Immature natural killer cell (primary cell): ENCODE measurements around the gene ZSCAN5C. TPM values are rescaled to one million over a fixed set of nuclear protein-coding genes. Genes with fewer than 3 reads are reported as not detected.

ENCODE experiments used
- DNase-seq, 3 donors: peaks; one replicate each; pipeline ENCODE4 v3.0.0; 2022; ENCODE audit warnings: mixed read lengths in 1 of 3
- H3K27ac Mint-ChIP-seq, 6 donors: one replicate each; pipeline ENCODE4 v1.8.0; 2020; ENCODE audit warnings: mixed read lengths in 6 of 6, mild to moderate bottlenecking in 5 of 6, inconsistent platforms in 4 of 6, moderate library complexity in 3 of 6
- H3K27me3 Mint-ChIP-seq, 3 donors: one replicate each; pipeline ENCODE4 v1.8.0; 2020 to 2021; ENCODE audit warnings: low read depth in 3 of 3, mild to moderate bottlenecking in 3 of 3, mixed read lengths in 3 of 3, moderate library complexity in 3 of 3, inconsistent platforms in 1 of 3
- H3K36me3 Mint-ChIP-seq, 3 donors: one replicate each; pipeline ENCODE4 v1.8.0; 2020; ENCODE audit warnings: mixed read lengths in 3 of 3, inconsistent platforms in 2 of 3, mild to moderate bottlenecking in 2 of 3
- H3K4me1 Mint-ChIP-seq, 2 donors: one replicate each; pipeline ENCODE4 v1.8.0; 2020; ENCODE audit warnings: inconsistent platforms in 2 of 2, mild to moderate bottlenecking in 2 of 2, mixed read lengths in 2 of 2, moderate library complexity in 1 of 2
- H3K4me3 Mint-ChIP-seq, 5 donors: one replicate each; pipeline ENCODE4 v1.8.0; 2020; ENCODE audit warnings: mild to moderate bottlenecking in 5 of 5, mixed read lengths in 5 of 5, inconsistent platforms in 3 of 5, moderate library complexity in 3 of 5
- H3K9me3 Mint-ChIP-seq, 6 donors: one replicate each; pipeline ENCODE4 v1.8.0; 2020; ENCODE audit warnings: mild to moderate bottlenecking in 6 of 6, mixed read lengths in 6 of 6, inconsistent platforms in 4 of 6, moderate library complexity in 3 of 6
- polyA plus RNA-seq, 3 donors: library from polyadenylated mRNA; unstranded; fragments of 300-500 nt; fragmentation: Illumina TruSeq; gene quantifications; one replicate each; pipeline ENCODE4 v1.2.3, GENCODE V29; 2021

ZSCAN5C gene
- polyA plus RNA-seq, 3 donors from 2014 or later, result not detected

- Mint-ChIP-seq H3K27ac (no peak overlapping the region), H3K4me1 (no peaks in the 10 kb centered on the region), H3K27me3 (peaks cover 0 to 4% (median 0%) of the 10 kb centered on the region in 3 donors), H3K4me3 (no peak overlapping the region), H3K9me3 (peaks cover 0 to 2% (median 0%) of the 10 kb centered on the region in 6 donors), H3K36me3 (peaks cover 0 to 4% (median 3%) of the 10 kb centered on the region in 3 donors)
- no peak for DNase-seq
Observed at GRCh38 chr19:56258272-56258671, 56.2 kb downstream of the ZSCAN5C start.

Other genes starting within 250 kb of the ZSCAN5C start
- gene NLRP5, start 215.5 kb upstream of the ZSCAN5C start, polyA plus RNA-seq, result not detected
- 1 to 10 TPM in 2 of 3 donors, under 1 TPM in 1; 0.69 to 2.2 (median 1.5) TPM for gene ZNF787, start 81.0 kb upstream of the ZSCAN5C start, polyA plus RNA-seq
- gene ZNF444, start 61.0 kb upstream of the ZSCAN5C start, polyA plus RNA-seq, result 10 to 100 TPM in 1 of 3 donors, 1 to 10 TPM in 2; 7.9 to 19.1 (median 9.0) TPM
- gene GALP, start 26.3 kb upstream of the ZSCAN5C start, polyA plus RNA-seq, result not detected
- not detected for gene ZSCAN5B, start 4.5 kb upstream of the ZSCAN5C start, polyA plus RNA-seq
- gene EDDM13, start 70.5 kb downstream of the ZSCAN5C start, polyA plus RNA-seq, result 1 to 10 TPM; 4.5 to 7.7 (median 4.9) TPM
- 10 to 100 TPM in 1 of 3 donors, 1 to 10 TPM in 2; 4.3 to 11.4 (median 7.7) TPM for gene ZSCAN5A, start 112.6 kb downstream of the ZSCAN5C start, polyA plus RNA-seq
- gene ZNF582, start 191.3 kb downstream of the ZSCAN5C start, polyA plus RNA-seq, result 1 to 10 TPM; 5.2 to 8.7 (median 8.2) TPM
- 10 to 100 TPM in 1 of 3 donors, 1 to 10 TPM in 2; 7.3 to 14.1 (median 7.8) TPM for gene ZNF583, start 202.1 kb downstream of the ZSCAN5C start, polyA plus RNA-seq